ENCODE results near the gene PSMD12.
"Not testable (repeated sequence)": the region's sequence is repeated elsewhere in the genome, so short reads cannot be mapped to it uniquely, and the experiment has no call there.

Gene PSMD12

GRCh38 chr17:67366193-67367157, at the start of gene PSMD12:
Gene PSMD12, minus strand, starts transcription at chr17:67366577. Its CDS starts 58 bp downstream, at chr17:67366519.
- DNase-seq (ENCODE audit: low read depth in 1 of 2, low spot score in 1 of 2), result peak; percentile 87 to 90

GRCh38 chr17:67415291-67415690, 48.9 kb upstream of the PSMD12 start:
- DNase-seq (ENCODE audit: low read depth in 1 of 2, low spot score in 1 of 2), result no peak

GRCh38 chr17:67414559-67414958, 48.2 kb upstream of the PSMD12 start:
- DNase-seq (ENCODE audit: low read depth in 1 of 2, low spot score in 1 of 2), result no peak

- no peak for DNase-seq (ENCODE audit: low read depth in 1 of 2, low spot score in 1 of 2)
Measured at GRCh38 chr17:67414130-67414529, 47.8 kb upstream of the PSMD12 start.

DNA sequence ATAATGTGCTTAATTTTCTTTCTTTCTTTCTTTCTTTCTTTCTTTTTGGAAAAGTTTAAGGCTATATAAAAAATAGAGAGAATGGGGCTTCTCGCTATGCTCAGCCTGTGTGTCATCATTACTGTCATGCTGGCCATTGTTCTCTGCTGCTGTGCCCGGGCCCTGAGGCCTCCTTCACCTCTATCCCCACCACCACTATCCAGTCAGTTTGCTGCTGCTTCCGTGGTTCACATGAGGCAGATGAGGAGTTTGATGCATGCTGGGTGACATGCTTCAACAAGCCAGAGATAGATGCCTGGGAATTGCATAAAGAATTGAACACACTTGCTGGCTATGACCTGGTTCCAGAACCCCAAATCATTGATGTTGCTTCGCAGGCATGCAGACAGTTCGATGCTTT, 47.0 kb upstream of the PSMD12 start:
- DNase-seq (ENCODE audit: low read depth in 1 of 2, low spot score in 1 of 2), result no peak

DNA sequence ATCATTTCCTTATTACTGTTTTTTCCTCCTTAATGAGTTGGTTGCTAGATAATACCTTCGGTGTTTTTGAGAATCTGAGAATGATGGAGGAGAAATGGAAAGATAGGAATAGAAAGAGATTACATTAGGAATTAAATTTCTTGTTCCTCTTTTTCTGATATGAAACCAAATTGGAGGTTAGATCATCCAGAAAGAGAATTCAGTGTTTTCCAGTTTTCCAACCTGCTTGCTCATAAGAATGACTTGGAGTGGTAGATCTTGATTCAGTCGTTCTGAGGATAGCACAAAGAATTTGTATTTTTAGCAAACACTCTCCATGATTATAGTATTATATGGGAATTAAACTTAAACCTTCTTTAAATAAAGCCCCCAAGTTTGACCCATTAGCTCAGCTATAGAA, 46.6 kb upstream of the PSMD12 start:
- DNase-seq (ENCODE audit: low read depth in 1 of 2, low spot score in 1 of 2), result no peak

DNA sequence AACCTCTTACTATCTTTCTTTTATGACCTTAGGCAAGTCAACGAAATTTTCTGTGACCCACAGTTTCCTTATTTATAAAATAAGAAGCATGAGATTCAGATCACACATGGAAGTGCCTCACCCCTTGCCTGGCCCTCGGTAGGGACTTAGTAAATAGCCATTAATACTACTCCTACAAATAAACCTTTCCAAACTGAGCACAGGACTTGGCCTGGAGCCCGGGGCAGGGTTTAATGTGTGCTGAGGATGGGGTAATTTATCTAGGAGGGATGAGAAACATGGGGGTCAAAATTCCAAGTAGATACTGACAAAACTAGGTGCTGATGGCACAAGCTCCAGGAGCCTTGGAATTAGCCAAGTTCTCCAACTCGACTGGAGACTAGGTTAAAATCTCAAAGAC, 45.7 kb upstream of the PSMD12 start:
- DNase-seq (ENCODE audit: low read depth in 1 of 2, low spot score in 1 of 2), result no peak

- DNase-seq (ENCODE audit: low read depth in 1 of 2, low spot score in 1 of 2), result no peak
Measured at GRCh38 chr17:67411397-67411796, 45.0 kb upstream of the PSMD12 start.

DNA sequence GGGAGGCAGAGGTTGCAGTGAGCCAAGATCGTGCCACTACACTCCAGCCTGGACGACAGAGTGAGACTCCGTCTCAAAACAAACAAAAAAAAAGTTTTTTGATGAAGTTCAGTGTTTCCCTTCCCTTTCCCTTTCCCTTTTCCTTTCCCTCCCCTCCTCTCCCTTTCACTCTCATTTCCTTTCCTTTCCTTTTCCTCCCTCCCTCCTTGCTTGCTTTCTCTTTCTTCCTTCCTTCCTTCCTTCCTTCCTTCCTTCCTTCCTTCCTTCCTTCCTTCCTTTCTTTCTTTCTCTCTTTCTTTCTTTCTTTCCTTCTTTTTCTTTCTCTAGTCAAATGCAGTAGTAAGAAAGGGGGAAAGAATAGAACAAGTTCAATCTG, 42.1 kb upstream of the PSMD12 start:
- not testable (repeated sequence) for DNase-seq (ENCODE audit: low read depth in 1 of 2, low spot score in 1 of 2)

DNA sequence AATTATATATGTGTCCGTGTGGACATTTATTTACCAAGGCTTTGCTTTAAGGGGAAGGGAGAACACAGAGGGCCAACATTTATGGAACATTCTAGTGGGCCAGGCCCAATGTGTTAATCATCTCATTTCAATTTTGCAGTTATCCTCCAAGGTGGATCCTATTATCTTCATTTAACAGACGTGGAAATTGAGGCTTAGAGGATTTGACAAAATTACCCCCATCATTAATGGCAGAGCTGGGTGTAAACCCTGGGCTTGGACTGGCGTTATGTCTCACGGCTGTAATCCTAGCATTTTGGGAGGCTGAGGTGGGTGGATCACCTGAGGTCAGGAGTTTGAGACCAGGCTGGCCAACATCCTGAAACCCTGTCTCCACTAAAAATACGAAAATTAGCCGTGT, 37.1 kb upstream of the PSMD12 start:
- no peak for DNase-seq (ENCODE audit: low read depth in 1 of 2, low spot score in 1 of 2)

DNA sequence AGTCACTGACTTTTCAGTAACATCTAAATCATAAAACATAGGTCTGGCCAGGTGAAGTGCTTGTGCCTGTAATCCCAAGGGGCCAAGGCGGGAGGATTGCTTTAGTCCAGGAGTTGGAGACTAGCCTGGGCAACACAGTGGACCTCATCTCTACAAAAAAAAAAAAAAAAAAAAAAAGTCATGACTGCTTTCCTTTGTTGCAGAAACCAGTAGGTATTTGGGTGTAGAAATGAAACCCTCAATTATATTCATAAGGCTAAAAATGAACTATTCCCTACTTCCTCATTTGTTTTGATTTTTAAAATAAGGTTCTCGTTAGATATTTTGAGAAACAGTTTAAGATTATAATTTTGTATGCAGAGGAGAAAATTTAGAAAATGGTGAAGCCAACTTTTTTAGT, 36.7 kb upstream of the PSMD12 start:
- no peak for DNase-seq (ENCODE audit: low read depth in 1 of 2, low spot score in 1 of 2)

DNA sequence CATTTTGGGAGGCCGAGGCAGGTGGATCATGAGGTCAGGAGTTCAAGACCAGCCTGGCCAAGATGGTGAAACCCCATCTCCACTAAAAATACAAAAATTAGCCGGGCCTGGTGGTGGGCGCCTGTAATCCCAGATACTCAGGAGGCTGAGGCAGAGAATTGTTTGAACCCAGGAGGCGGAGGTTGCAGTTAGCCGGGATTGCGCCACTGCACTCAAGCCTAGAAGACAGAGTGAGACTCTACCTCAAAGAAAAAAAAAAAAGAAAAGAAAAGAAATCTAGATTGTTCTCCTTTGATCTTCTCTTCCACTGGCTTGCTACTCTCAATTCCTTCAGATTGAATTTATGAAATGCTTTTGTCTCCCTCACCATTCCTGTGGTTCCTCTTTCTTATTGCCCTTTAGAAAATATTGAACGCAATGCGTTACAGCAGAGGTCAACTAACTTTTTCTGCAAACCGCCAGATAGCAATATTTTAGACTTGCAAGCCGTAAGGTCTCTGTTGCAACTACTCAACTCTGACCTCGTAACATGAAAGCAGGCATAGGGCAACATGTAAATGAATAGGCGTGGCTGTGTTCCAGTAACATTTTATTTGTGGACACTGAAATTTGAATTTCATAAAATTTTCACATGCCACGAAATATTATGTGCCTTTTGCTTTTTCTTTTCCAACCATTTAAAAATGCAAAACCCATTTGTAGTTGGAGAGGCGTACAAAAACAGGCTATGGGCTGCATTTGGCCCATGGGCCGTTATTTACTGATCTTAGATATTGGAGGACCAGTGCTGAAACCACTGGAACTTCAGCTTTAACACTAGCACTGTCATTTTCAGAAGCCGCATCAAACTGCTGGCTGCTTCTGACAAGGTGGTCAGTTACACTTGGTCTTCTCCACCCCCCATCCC, 35.5 kb upstream of the PSMD12 start:
- DNase-seq (ENCODE audit: low read depth in 1 of 2, low spot score in 1 of 2), result no peak

DNA sequence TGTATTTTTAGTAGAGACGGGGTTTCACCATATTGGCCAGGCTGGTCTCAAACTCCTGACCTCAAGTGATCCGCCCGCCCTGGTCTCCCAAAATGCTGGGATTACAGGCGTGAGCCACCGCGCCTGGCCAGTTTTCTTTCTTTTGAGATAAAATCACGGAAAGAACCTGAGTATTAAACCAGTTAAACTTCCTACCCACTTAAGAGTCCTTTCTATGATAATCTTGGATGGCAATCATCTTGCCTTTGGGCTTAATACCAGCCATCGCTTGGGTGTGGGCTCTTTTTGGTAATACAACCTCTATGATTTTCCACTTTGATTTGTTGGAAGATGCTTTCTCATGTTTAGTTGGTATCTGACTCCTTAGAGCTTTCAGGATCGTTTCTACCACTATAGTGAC, 34.7 kb upstream of the PSMD12 start:
- no peak for DNase-seq (ENCODE audit: low read depth in 1 of 2, low spot score in 1 of 2)

GRCh38 chr17:67400193-67400592, 33.8 kb upstream of the PSMD12 start:
- DNase-seq (ENCODE audit: low read depth in 1 of 2, low spot score in 1 of 2), result no peak

DNA sequence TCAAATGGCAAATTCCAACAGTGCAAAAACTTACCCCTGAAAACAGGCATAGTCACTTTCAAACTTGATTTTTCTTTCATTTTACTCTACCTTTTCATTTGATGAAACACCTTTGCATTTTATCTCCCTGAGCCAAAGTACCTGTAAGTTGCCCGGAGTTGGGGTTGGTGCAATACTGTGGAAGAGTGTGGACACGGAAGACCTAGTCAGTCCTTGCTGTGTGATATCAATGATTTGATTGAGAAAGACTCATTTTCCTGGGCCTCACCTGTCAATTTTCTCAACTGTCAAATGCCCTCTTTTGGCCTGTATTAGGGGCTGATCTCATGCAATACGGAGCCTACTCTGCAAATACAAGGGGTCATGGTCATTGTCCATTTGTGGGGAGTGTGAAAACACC, 33.3 kb upstream of the PSMD12 start:
- DNase-seq (ENCODE audit: low read depth in 1 of 2, low spot score in 1 of 2), result no peak

DNA sequence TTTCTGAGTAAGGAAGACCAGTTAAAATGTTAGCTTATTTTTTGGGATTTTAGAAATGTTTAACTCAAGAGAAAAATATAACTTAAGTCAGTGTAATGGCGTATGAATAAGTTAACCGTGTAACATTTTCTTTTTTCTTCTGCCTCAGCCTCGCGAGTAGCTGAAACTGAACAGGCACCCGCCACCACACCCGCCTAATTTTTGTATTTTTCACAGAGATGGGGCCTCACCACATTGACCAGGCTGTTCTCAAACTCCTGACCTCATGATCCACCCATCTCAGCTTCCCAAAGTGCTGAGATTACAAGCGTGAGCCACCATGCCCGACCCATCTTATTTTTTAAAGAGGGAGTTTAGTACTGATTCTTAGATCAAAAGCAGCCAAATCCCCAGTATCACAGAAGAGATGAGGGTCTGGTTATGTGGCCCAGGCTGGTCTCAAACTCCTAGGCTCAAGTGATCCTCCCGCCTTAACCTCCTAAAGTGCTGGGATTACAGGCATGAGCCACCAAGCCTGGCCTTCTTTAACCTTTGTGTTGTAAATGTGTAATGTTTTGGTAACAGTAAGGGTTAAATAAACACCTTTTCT, 27.5 kb upstream of the PSMD12 start:
- no peak for DNase-seq (ENCODE audit: low read depth in 1 of 2, low spot score in 1 of 2)

- DNase-seq (ENCODE audit: low read depth in 1 of 2, low spot score in 1 of 2), result no peak
Measured at GRCh38 chr17:67392111-67392510, 25.7 kb upstream of the PSMD12 start.

DNA sequence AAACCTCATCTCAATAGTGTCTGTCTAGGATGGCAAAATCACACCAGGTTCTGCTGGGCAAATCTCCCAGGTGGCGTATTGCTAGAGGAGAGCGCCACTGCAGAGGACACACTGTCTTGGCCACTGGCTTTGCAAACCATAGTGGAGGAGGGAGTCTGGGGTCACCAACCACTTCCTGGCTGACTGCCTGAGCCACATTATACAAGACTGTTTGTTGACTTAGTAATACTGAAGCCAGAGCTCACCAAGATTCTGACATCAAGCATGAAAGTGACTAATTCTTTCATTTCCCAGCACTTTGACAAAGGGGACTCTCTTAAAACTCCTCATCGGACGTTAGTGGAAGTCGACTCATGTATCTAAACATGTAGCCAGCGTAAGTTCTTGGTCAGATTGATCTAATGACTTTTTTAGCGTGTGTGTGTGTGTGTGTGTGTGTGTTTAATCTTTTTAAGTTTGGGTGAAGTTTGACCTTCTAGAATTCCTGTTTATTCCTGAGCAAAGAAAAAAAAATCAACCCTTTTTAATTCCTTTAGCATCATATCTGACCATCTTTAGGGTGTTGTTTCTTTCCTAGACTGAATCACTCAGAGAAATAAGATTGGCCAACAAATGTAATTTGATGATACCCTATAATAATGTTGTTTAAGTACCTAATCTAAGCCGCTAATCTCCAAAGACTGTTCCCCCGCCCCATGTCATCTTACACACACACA, 24.4 kb upstream of the PSMD12 start:
- peak; percentile 12 to 58 for DNase-seq (ENCODE audit: low read depth in 1 of 2, low spot score in 1 of 2)

GRCh38 chr17:67390006-67390645, 23.7 kb upstream of the PSMD12 start:
- no peak for DNase-seq (ENCODE audit: low read depth in 1 of 2, low spot score in 1 of 2)

DNA sequence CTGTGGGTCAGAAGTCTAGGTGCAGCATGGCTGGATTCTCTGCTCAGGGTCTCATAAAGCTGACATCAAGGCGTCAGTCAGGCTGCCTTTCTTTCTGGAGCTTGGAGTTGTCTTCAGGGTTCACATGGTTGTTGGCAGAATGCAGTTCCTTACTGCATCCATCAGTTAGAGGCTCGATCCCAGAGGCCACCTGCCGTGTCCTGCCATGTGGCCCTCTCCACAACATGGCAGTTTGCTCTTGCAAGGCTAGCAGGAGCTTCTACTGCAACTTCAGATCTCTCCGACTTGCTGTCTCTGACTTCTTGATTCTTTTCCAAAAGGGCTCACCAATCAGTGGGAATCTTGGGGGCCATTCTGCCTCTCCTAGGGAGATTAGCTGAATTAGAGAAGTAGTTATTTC, 22.6 kb upstream of the PSMD12 start:
- no peak for DNase-seq (ENCODE audit: low read depth in 1 of 2, low spot score in 1 of 2)

Data from activated CD4-positive, alpha-beta T cell treated with anti-CD3 and anti-CD28 coated beads, Interleukin-2, amount 50 U/mL, for 24 hours (primary cell).